ENCODE measurements around the gene ZNF304. TPM values are rescaled to one million over a fixed set of nuclear protein-coding genes. Genes with fewer than 3 reads are reported as not detected.
A peak's percentile ranks its signal among the peaks of the same experiment; 100 is the strongest.

ZNF304 gene
- total RNA-seq (2013), result 5.5 TPM
- polyA plus RNA-seq, result 1 to 10 TPM in 2 of 3 donors, under 1 TPM in 1; 0.96 to 2.9 (median 1.0) TPM
- 2.1 and 3.1 TPM in 2 replicates for polyA minus RNA-seq
- 4.2 to 14.2 (median 8.0) reads per million in 11 experiments for total RNA-seq

- DNase-seq, result peak; percentile 84 to 88 (median 88)
- H3K36me3 Mint-ChIP-seq, result peaks cover 37 to 45% of the 10 kb centered on the region in 2 donors
- Histone ChIP-seq H3K27me3 (ENCODE audit: control insufficient read depth in 2 of 2, insufficient read depth in 2 of 2, low read length in 2 of 2) (no peaks in the 10 kb centered on the region), H4K20me1 (ENCODE audit: insufficient read depth, low read length) (no peaks in the 10 kb centered on the region), H3K9me3 (replicated peaks in 1 of 2; ENCODE audit: control insufficient read depth in 1 of 2, insufficient read depth in 1 of 2, low read length in 2 of 2) (peaks cover 33 to 39% of the 10 kb centered on the region in 2 donors), H2AFZ (ENCODE audit: insufficient read depth, low read depth, low read length, poor library complexity, severe bottlenecking) (peak within 1 kb of the TSS; percentile 99), H3K4me2 (replicated peaks; ENCODE audit: extremely low read depth, low read length, poor library complexity, severe bottlenecking) (peak within 1 kb of the TSS; percentile 88), H3K36me3 (replicated peaks in 1 of 2; ENCODE audit: control insufficient read depth in 1 of 2, insufficient read depth in 2 of 2, low read length in 2 of 2) (peaks cover 25 to 36% of the 10 kb centered on the region in 2 donors), H3K4me1 (ENCODE audit: control insufficient read depth in 1 of 2, insufficient read depth in 2 of 2, low read length in 2 of 2) (peaks cover 17 to 20% of the 10 kb centered on the region in 2 donors), H3K9ac (ENCODE audit: insufficient read depth, low read length, poor library complexity, severe bottlenecking) (peak within 1 kb of the TSS; percentile 86), H3K79me2 (ENCODE audit: insufficient read depth, low read length) (peaks cover 16% of the 10 kb centered on the region), H3K4me3 (replicated peaks in 1 of 3; ENCODE audit: low read depth in 2 of 3, low read length in 3 of 3) (peak within 1 kb of the TSS; percentile 76 to 96 (median 81)), H3K27ac (ENCODE audit: low read depth in 1 of 2, low read length in 2 of 2) (peak within 1 kb of the TSS; percentile 46 to 96)
- no peak for TF ChIP-seq CTCF (IDR thresholded peaks at IDR 0.05)
- peak within 1 kb of the TSS; percentile 95 for H3K4me3 Mint-ChIP-seq
- intact Hi-C loops (cut with micrococcal nuclease), result loop anchor here (1.0 to 10.0 kb wide), 3 partner anchors 38 to 106 kb away; partner anchors contain the start of genes ZNF460 (in 1 of the 2), ZNF548 (in 1 of the 2) and ZNF805 (in 1 of the 2)
- 2% methylated on average over 56 of the region's 57 CpGs for WGBS (ENCODE audit: insufficient coverage)
- H3K27ac Mint-ChIP-seq, result peak within 1 kb of the TSS; percentile 85 to 94 (median 90)
- H3K4me1 Mint-ChIP-seq, result peaks cover 29% of the 10 kb centered on the region
- H3K9me3 Mint-ChIP-seq, result peaks cover 24 to 70% (median 61%) of the 10 kb centered on the region in 7 donors
- peaks cover 0 to 15% (median 2%) of the 10 kb centered on the region in 3 donors for H3K27me3 Mint-ChIP-seq (ENCODE audit: low read depth in 3 of 3)
Measured at GRCh38 chr19:57350877-57351805, at the start of gene ZNF304. ZNF304 (plus strand) TSS chr19:57351271; CDS start chr19:57351665, 394 bp downstream.

- Histone ChIP-seq H3K4me1 (ENCODE audit: control insufficient read depth in 1 of 2, insufficient read depth in 2 of 2, low read length in 2 of 2) (no peaks in the 10 kb centered on the region), H3K4me3 (replicated peaks in 1 of 3; ENCODE audit: low read depth in 2 of 3, low read length in 3 of 3) (no peak overlapping the region), H3K4me2 (replicated peaks; ENCODE audit: extremely low read depth, low read length, poor library complexity, severe bottlenecking) (no peak overlapping the region), H3K36me3 (replicated peaks in 1 of 2; ENCODE audit: control insufficient read depth in 1 of 2, insufficient read depth in 2 of 2, low read length in 2 of 2) (peaks cover 7 to 70% of the 10 kb centered on the region in 2 donors), H2AFZ (ENCODE audit: insufficient read depth, low read depth, low read length, poor library complexity, severe bottlenecking) (no peak overlapping the region), H3K79me2 (ENCODE audit: insufficient read depth, low read length) (peaks cover 13% of the 10 kb centered on the region), H3K9me3 (replicated peaks in 1 of 2; ENCODE audit: control insufficient read depth in 1 of 2, insufficient read depth in 1 of 2, low read length in 2 of 2) (no peaks in the 10 kb centered on the region), H3K9ac (ENCODE audit: insufficient read depth, low read length, poor library complexity, severe bottlenecking) (no peak overlapping the region), H3K27me3 (ENCODE audit: control insufficient read depth in 2 of 2, insufficient read depth in 2 of 2, low read length in 2 of 2) (no peaks in the 10 kb centered on the region), H4K20me1 (ENCODE audit: insufficient read depth, low read length) (no peaks in the 10 kb centered on the region), H3K27ac (ENCODE audit: low read depth in 1 of 2, low read length in 2 of 2) (no peak overlapping the region)
- Mint-ChIP-seq H3K36me3 (peaks cover 32 to 68% of the 10 kb centered on the region in 2 donors), H3K9me3 (peaks cover 0 to 7% (median 3%) of the 10 kb centered on the region in 7 donors), H3K27ac (peak overlapping the region in 1 of 7 donors; percentile 19), H3K27me3 (ENCODE audit: low read depth in 3 of 3) (peaks cover 0 to 2% (median 0%) of the 10 kb centered on the region in 3 donors), H3K4me3 (no peak overlapping the region), H3K4me1 (no peaks in the 10 kb centered on the region)
- DNase-seq, result no peak
- WGBS (ENCODE audit: insufficient coverage), result 100% methylated on average over 1 of the region's 1 CpG
- intact Hi-C loops (cut with micrococcal nuclease), result no loop called here
- no peak for TF ChIP-seq CTCF (IDR thresholded peaks at IDR 0.05)
Measured at GRCh38 chr19:57302020-57302465, 49.0 kb upstream of the ZNF304 start.
